SK-N-SH (cell line): ENCODE measurements around the gene KCNN3. TPM values are rescaled to one million over a fixed set of nuclear protein-coding genes. Genes with fewer than 3 reads are reported as not detected.
A peak's percentile ranks its signal among the peaks of the same experiment; 100 is the strongest.

ENCODE experiments used
- CTCF ChIA-PET: fragments of 300-600, 350-600 bp; formaldehyde crosslinking; extraction: SDS; loops from one replicate; lab custom pipeline; 2021; lab: Yijun Ruan, JAX
- POLR2A ChIA-PET: fragments of 350-600 bp; sonication (Branson Sonifier 250); formaldehyde crosslinking; extraction: SDS; loops from one replicate; lab custom pipeline; 2020; ENCODE audit warnings: antibody characterized with exemption, inconsistent platforms; lab: Yijun Ruan, JAX
- DNase-seq: peaks from one replicate; pipeline ENCODE4 v3.0.0; 2012
- H2AFZ ChIP-seq: fragments of 200-600 bp; sonication (generic); 2 replicates; pipeline ENCODE4 v1.8.1; 2016; ENCODE audit warnings: antibody characterized with exemption, mild to moderate bottlenecking, low read depth
- H3F3A ChIP-seq: fragments of 200-600 bp; sonication (generic); replicated peaks from 2 replicates; pipeline ENCODE3; 2016; ENCODE audit warnings: antibody characterized with exemption, mild to moderate bottlenecking; ENCODE audit not compliant: insufficient read depth
- H3K27ac ChIP-seq, 2 experiments: fragments of 200-500 bp in 1 of 2; fragments of 200-600 bp in 1 of 2; sonication (Bioruptor generic) in 1 of 2; sonication (generic), shearing (Covaris generic) in 1 of 2; 2 replicates each; pipeline versions ENCODE4 v1.5.1 to v1.6.1; 2014 to 2016; ENCODE audit warnings: low read depth in 2 of 2, inconsistent platforms in 1 of 2, low read length in 1 of 2, mild to moderate bottlenecking in 1 of 2, mixed read lengths in 1 of 2
- H3K27me3 ChIP-seq: fragments of 200-600 bp; sonication (generic), shearing (Covaris generic); 2 replicates; pipeline ENCODE4 v1.6.1; 2016; ENCODE audit warnings: mixed run types; ENCODE audit not compliant: insufficient read depth
- H3K36me3 ChIP-seq, 2 experiments: fragments of 200-500 bp in 1 of 2; fragments of 200-600 bp in 1 of 2; sonication (Bioruptor generic) in 1 of 2; sonication (generic) in 1 of 2; replicated peaks in 1 of 2; 2 replicates each; pipeline versions ENCODE3 to v1.5.1; 2014 to 2016; ENCODE audit warnings: low read length in 1 of 2, mild to moderate bottlenecking in 1 of 2; ENCODE audit not compliant: insufficient read depth in 2 of 2, control insufficient read depth in 1 of 2
- H3K4me1 ChIP-seq, 2 experiments: fragments of 200-500 bp in 1 of 2; fragments of 200-600 bp in 1 of 2; sonication (Bioruptor generic) in 1 of 2; sonication (generic), shearing (Covaris generic) in 1 of 2; 2 replicates each; pipeline versions ENCODE4 v1.5.1 to v1.6.1; 2014 to 2016; ENCODE audit warnings: low read depth in 1 of 2, low read length in 1 of 2, mixed run types in 1 of 2; ENCODE audit not compliant: insufficient read depth in 2 of 2, control insufficient read depth in 1 of 2
- H3K4me2 ChIP-seq: fragments of 200-600 bp; sonication (generic), shearing (Covaris generic); 2 replicates; pipeline ENCODE4 v1.6.1; 2017; ENCODE audit warnings: mixed run types
- H3K4me3 ChIP-seq, 2 experiments: fragments of 200-500 bp in 1 of 2; fragments of 200-600 bp in 1 of 2; sonication (Bioruptor generic) in 1 of 2; sonication (generic), shearing (Covaris generic) in 1 of 2; 2 replicates each; pipeline versions ENCODE4 v1.5.1 to v1.8.1; 2014 to 2016; ENCODE audit warnings: low read depth in 2 of 2, inconsistent platforms in 1 of 2, low read length in 1 of 2, mild to moderate bottlenecking in 1 of 2, mixed read lengths in 1 of 2, moderate library complexity in 1 of 2
- H3K79me2 ChIP-seq: fragments of 200-600 bp; sonication (generic); 2 replicates; pipeline ENCODE4 v1.8.1; 2017; ENCODE audit warnings: mild to moderate bottlenecking; ENCODE audit not compliant: insufficient read depth
- H3K9ac ChIP-seq: fragments of 200-600 bp; sonication (generic); 2 replicates; pipeline ENCODE4 v1.6.1; 2017; ENCODE audit warnings: mixed run types
- H3K9me2 ChIP-seq: fragments of 200-600 bp; sonication (generic); 2 replicates; pipeline ENCODE4 v1.6.1; 2017; ENCODE audit warnings: mixed run types
- H3K9me3 ChIP-seq: fragments of 200-600 bp; sonication (generic); 2 replicates; pipeline ENCODE4 v1.6.1; 2017; ENCODE audit warnings: mixed run types, mild to moderate bottlenecking, moderate library complexity
- H4K20me1 ChIP-seq: fragments of 200-600 bp; sonication (generic); 2 replicates; pipeline ENCODE4 v1.6.1; 2017; ENCODE audit warnings: mild to moderate bottlenecking, mixed run types; ENCODE audit not compliant: insufficient read depth
- ELF1 ChIP-seq: IDR thresholded peaks from 2 replicates; pipeline ENCODE4 v1.4.0; 2012
- EP300 ChIP-seq, 2 experiments: IDR thresholded peaks; 2 replicates each; pipeline versions ENCODE4 v1.4.0 to v1.6.1; 2012; ENCODE audit warnings: borderline replicate concordance in 1 of 2, low read depth in 1 of 2, low read length in 1 of 2
- EZH2phosphoT487 ChIP-seq: fragments of 200-600 bp; sonication (generic); IDR thresholded peaks from 2 replicates; pipeline ENCODE4 v1.6.1; 2017; ENCODE audit warnings: low read depth, mixed run types, mild to moderate bottlenecking, antibody characterized with exemption, moderate library complexity, borderline replicate concordance
- GABPA ChIP-seq: IDR thresholded peaks from 2 replicates; pipeline ENCODE4 v1.4.0; 2012; ENCODE audit warnings: low read depth, mild to moderate bottlenecking
- GATA2 ChIP-seq: sonication (generic); formaldehyde crosslinking; IDR thresholded peaks from 2 replicates; pipeline ENCODE4 v1.5.0; 2020; ENCODE audit warnings: mild to moderate bottlenecking, missing genetic modification reagents
- IRF3 ChIP-seq: fragments of 150-350 bp; IDR thresholded peaks from 2 replicates; pipeline ENCODE4 v1.6.1; 2016; ENCODE audit warnings: mild to moderate bottlenecking, low read depth, low read length
- JUND ChIP-seq: IDR thresholded peaks from 2 replicates; pipeline ENCODE4 v1.4.0; 2012
- MXI1 ChIP-seq: IDR thresholded peaks from 2 replicates; pipeline ENCODE4 v1.6.1; 2012; ENCODE audit warnings: mild to moderate bottlenecking, low read depth, low read length, improper control_type of control experiment
- NFIC ChIP-seq: IDR thresholded peaks from 2 replicates; pipeline ENCODE4 v1.4.0; 2012; ENCODE audit warnings: borderline replicate concordance
- NRF1 ChIP-seq: IDR thresholded peaks from 2 replicates; pipeline ENCODE4 v1.6.1; 2012; ENCODE audit warnings: low read depth, mild to moderate bottlenecking, low read length
- PBX3 ChIP-seq: IDR thresholded peaks from 2 replicates; pipeline ENCODE4; 2012
- POLR2AphosphoS5 ChIP-seq: IDR thresholded peaks from 2 replicates; pipeline ENCODE4 v1.6.1; 2012; ENCODE audit warnings: low read depth, low read length
- RAD21 ChIP-seq: IDR thresholded peaks from 2 replicates; pipeline ENCODE4 v1.6.1; 2012; ENCODE audit warnings: mild to moderate bottlenecking, low read length
- RFX5 ChIP-seq: IDR thresholded peaks from 2 replicates; pipeline ENCODE4 v1.6.1; 2012; ENCODE audit warnings: mild to moderate bottlenecking, improper control_type of control experiment, low read length
- SIN3A ChIP-seq: IDR thresholded peaks from 2 replicates; pipeline ENCODE4 v1.6.1; 2012; ENCODE audit warnings: low read depth, mild to moderate bottlenecking, low read length, moderate library complexity, borderline replicate concordance
- SMC3 ChIP-seq: IDR thresholded peaks from 2 replicates; pipeline ENCODE4 v1.6.1; 2012; ENCODE audit warnings: low read depth, low read length, improper control_type of control experiment
- TAF1 ChIP-seq: IDR thresholded peaks from 2 replicates; pipeline ENCODE4 v1.6.1; 2012; ENCODE audit warnings: low read depth, mild to moderate bottlenecking, low read length, moderate library complexity, borderline replicate concordance
- TEAD4 ChIP-seq: IDR thresholded peaks from 2 replicates; pipeline ENCODE4 v1.4.0; 2012; ENCODE audit warnings: mild to moderate bottlenecking, borderline replicate concordance; ENCODE audit not compliant: insufficient read depth
- YY1 ChIP-seq: IDR thresholded peaks from 2 replicates; pipeline ENCODE4 v1.4.0; 2012; ENCODE audit warnings: low read depth, mild to moderate bottlenecking
- ZBTB33 ChIP-seq: IDR thresholded peaks from 2 replicates; pipeline ENCODE4 v1.4.0; 2012; ENCODE audit warnings: low read depth, borderline replicate concordance
- WGBS: methylation state at CpG from one replicate; pipeline ENCODE4 v1.1.6; 2017; ENCODE audit warnings: low lambda C conversion rate; 5-methylcytosine and 5-hydroxymethylcytosine counted together
- polyA plus RNA-seq, 3 experiments: library from polyadenylated mRNA; depleted of rRNA; stranded (reverse); fragments of >200 nt; gene quantifications; 2 replicates each; pipeline ENCODE4 v1.2.3, GENCODE V29; 2012

The KCNN3 gene
- polyA plus RNA-seq, 1 of the 3 experiments (the other 2 are of a cell fraction), result 0.16 TPM

GRCh38 chr1:154715385-154715784, 154.7 kb downstream of the KCNN3 start:
- Histone ChIP-seq H4K20me1 (no peaks in the 10 kb centered on the region), H3K9me3 (no peaks in the 10 kb centered on the region), H3K79me2 (no peaks in the 10 kb centered on the region), H3F3A (no peaks in the 10 kb centered on the region), H3K9ac (no peak overlapping the region), H3K36me3 (no peaks in the 10 kb centered on the region), H2AFZ (no peak overlapping the region), H3K27me3 (no peaks in the 10 kb centered on the region), H3K4me1 (peaks cover 0 to 27% of the 10 kb centered on the region in 2 experiments; a peak in 2 of 4 replicates), H3K27ac (peak overlapping the region in 1 of 2 experiments; percentile 58; a peak in 2 of 4 replicates), H3K9me2 (no peaks in the 10 kb centered on the region), H3K4me3 (no peak overlapping the region), H3K4me2 (no peak overlapping the region)
- DNase-seq, result no peak
- POLR2A ChIA-PET, result no interaction called here
- CTCF ChIA-PET, result interaction anchor here (0.6 to 2.2 kb wide), 8 partner anchors 11 to 275 kb away, joined by 3 to 6 read pairs (median 3); no protein-coding TSS in a partner anchor
- 78% methylated on average over 5 of the region's 5 CpGs for WGBS
- TF ChIP-seq PBX3 (no peak), IRF3 (no peak), SMC3 (no peak), JUND (no peak), EP300 (IDR thresholded peaks at IDR 0.05; ENCODE audit: borderline replicate concordance in 1 of 2, low read depth in 1 of 2, low read length in 1 of 2) (no peak), SIN3A (no peak), TAF1 (no peak), YY1 (no peak), GABPA (no peak)

- no peak for TF ChIP-seq GATA2 (CRISPR knock-in tag)
- no peak for TF ChIP-seq MXI1
- no peak for TF ChIP-seq EZH2phosphoT487
- no peak for TF ChIP-seq RAD21
- no peak for TF ChIP-seq TEAD4
- no peak for TF ChIP-seq ZBTB33
- no peak for TF ChIP-seq RFX5
- no peak for TF ChIP-seq ELF1
- no peak for TF ChIP-seq NFIC
- no peak for TF ChIP-seq NRF1
- TF ChIP-seq PBX3, result no peak
- TF ChIP-seq POLR2AphosphoS5, result no peak
- TF ChIP-seq, all 33 proteins: peak for 0
- POLR2A ChIA-PET, result no interaction called here
- Histone ChIP-seq H4K20me1 (no peaks in the 10 kb centered on the region), H3K27me3 (no peaks in the 10 kb centered on the region), H3K4me3 (no peak overlapping the region), H2AFZ (no peak overlapping the region), H3K9me2 (no peaks in the 10 kb centered on the region), H3K36me3 (no peaks in the 10 kb centered on the region), H3K4me1 (peaks cover 0 to 27% of the 10 kb centered on the region in 2 experiments; a peak in 2 of 4 replicates), H3F3A (no peaks in the 10 kb centered on the region), H3K27ac (no peak overlapping the region), H3K79me2 (no peaks in the 10 kb centered on the region), H3K9me3 (no peaks in the 10 kb centered on the region), H3K9ac (no peak overlapping the region), H3K4me2 (no peak overlapping the region)
- CTCF ChIA-PET, result interaction anchor here (0.6 to 2.2 kb wide), 6 partner anchors 18 to 275 kb away, joined by 3 to 6 read pairs (median 3); no protein-coding TSS in a partner anchor
- no peak for DNase-seq
- WGBS, result 62% methylated on average over 3 of the region's 3 CpGs
These were observed 155.4 kb downstream of the KCNN3 start for GRCh38 chr1:154714638-154715037.
